Neural crest cell (in vitro differentiated cells): Measurements from ENCODE around the gene UBE4A. TPM values are rescaled to one million over a fixed set of nuclear protein-coding genes. Genes with fewer than 3 reads are reported as not detected.

ENCODE experiments used
- DNase-seq: peaks from one replicate; pipeline ENCODE4 v3.0.0; 2021; ENCODE audit warnings: low read depth, mixed read lengths, low spot score
- H3K27ac Mint-ChIP-seq: one replicate; pipeline ENCODE4 v1.8.0; 2021; ENCODE audit warnings: mild to moderate bottlenecking, mixed read lengths; ENCODE audit not compliant: unreplicated experiment
- H3K27me3 Mint-ChIP-seq: 2 replicates; pipeline ENCODE4 v1.8.0; 2021; ENCODE audit warnings: low read depth, mild to moderate bottlenecking, mixed read lengths
- H3K36me3 Mint-ChIP-seq: 2 replicates; pipeline ENCODE4 v1.8.0; 2021; ENCODE audit warnings: low read depth, mild to moderate bottlenecking, mixed read lengths
- H3K4me1 Mint-ChIP-seq: 2 replicates; pipeline ENCODE4 v1.8.0; 2021; ENCODE audit warnings: mixed read lengths
- H3K4me3 Mint-ChIP-seq: one replicate; pipeline ENCODE4 v1.8.0; 2021; ENCODE audit warnings: mild to moderate bottlenecking, mixed read lengths
- H3K9me3 Mint-ChIP-seq: 2 replicates; pipeline ENCODE4 v1.8.0; 2021; ENCODE audit warnings: mixed read lengths
- CTCF ChIP-seq: fragments of 200-600 bp; sonication (generic); conservative IDR thresholded peaks from 2 replicates; pipeline ENCODE4 v1.5.0; 2021; ENCODE audit warnings: antibody characterized with exemption, mild to moderate bottlenecking
- total RNA-seq: library from RNA; stranded (reverse); gene quantifications from 2 replicates; pipeline ENCODE4 v1.2.1, GENCODE V29; 2021

The UBE4A gene
- total RNA-seq, 1 donor from 2014 or later: 35.9 TPM

- H3K36me3 Mint-ChIP-seq: no peaks in the 10 kb centered on the region
- no peak for TF ChIP-seq CTCF
- H3K27me3 Mint-ChIP-seq: peaks cover 16% of the 10 kb centered on the region
- H3K27ac Mint-ChIP-seq: no peak overlapping the region
- H3K4me3 Mint-ChIP-seq: no peak overlapping the region
- DNase-seq: no peak
- H3K9me3 Mint-ChIP-seq: peaks cover 7% of the 10 kb centered on the region
- peaks cover 18% of the 10 kb centered on the region for H3K4me1 Mint-ChIP-seq
These were observed 38.9 kb upstream of the UBE4A start for GRCh38 chr11:118320515-118320914.

GRCh38 chr11:118321386-118322082, 37.9 kb upstream of the UBE4A start:
- DNase-seq: no peak
- Mint-ChIP-seq H3K9me3 (peaks cover 7% of the 10 kb centered on the region), H3K4me3 (no peak overlapping the region), H3K27me3 (peaks cover 20% of the 10 kb centered on the region), H3K27ac (no peak overlapping the region), H3K36me3 (no peaks in the 10 kb centered on the region), H3K4me1 (peaks cover 8% of the 10 kb centered on the region)
- TF ChIP-seq CTCF: no peak

GRCh38 chr11:118322721-118323120, 36.7 kb upstream of the UBE4A start:
- H3K4me3 Mint-ChIP-seq: no peak overlapping the region
- H3K9me3 Mint-ChIP-seq: peaks cover 7% of the 10 kb centered on the region
- no peak for DNase-seq
- TF ChIP-seq CTCF: no peak
- H3K4me1 Mint-ChIP-seq: no peaks in the 10 kb centered on the region
- H3K27me3 Mint-ChIP-seq: peaks cover 17% of the 10 kb centered on the region
- no peak overlapping the region for H3K27ac Mint-ChIP-seq
- no peaks in the 10 kb centered on the region for H3K36me3 Mint-ChIP-seq

- no peaks in the 10 kb centered on the region for H3K36me3 Mint-ChIP-seq
- no peak for DNase-seq
- no peak for TF ChIP-seq CTCF
- H3K9me3 Mint-ChIP-seq: peaks cover 3% of the 10 kb centered on the region
- H3K4me1 Mint-ChIP-seq: no peaks in the 10 kb centered on the region
- no peak overlapping the region for H3K27ac Mint-ChIP-seq
- H3K4me3 Mint-ChIP-seq: no peak overlapping the region
- peaks cover 27% of the 10 kb centered on the region for H3K27me3 Mint-ChIP-seq
These were observed 34.1 kb upstream of the UBE4A start for GRCh38 chr11:118325283-118325682.

- no peak overlapping the region for H3K4me3 Mint-ChIP-seq
These were observed 30.7 kb upstream of the UBE4A start for GRCh38 chr11:118328745-118329144.

More at GRCh38 chr11:118328745-118329144, 30.7 kb upstream of the UBE4A start:
- Mint-ChIP-seq H3K4me1 (no peaks in the 10 kb centered on the region), H3K9me3 (no peaks in the 10 kb centered on the region), H3K27me3 (peaks cover 31% of the 10 kb centered on the region), H3K27ac (no peak overlapping the region), H3K36me3 (no peaks in the 10 kb centered on the region)
- no peak for TF ChIP-seq CTCF
- no peak for DNase-seq
